ENCODE measurements around the gene BCL2L14. TPM values are rescaled to one million over a fixed set of nuclear protein-coding genes. Genes with fewer than 3 reads are reported as not detected.

The BCL2L14 gene
- total RNA-seq, 1 experiment from 2014 or later = 0.30 TPM

- RAD21 ChIA-PET (ENCODE audit: low non-redundant PET in 1 of 2, low total read pairs in 2 of 2, uncharacterized antibody in 2 of 2, unreplicated experiment in 2 of 2) = no interaction called here
- no peak overlapping the region for H3K4me2 ChIP-seq (ENCODE audit: low read length)
- CTCF ChIA-PET = interaction anchor here (1.2 to 3.3 kb wide), 3 partner anchors 292 to 455 kb away, joined by 8 to 22 read pairs (median 17); no protein-coding TSS in a partner anchor
- H3K4me1 ChIP-seq (ENCODE audit: control insufficient read depth in 1 of 2, insufficient read depth in 2 of 2, low read length in 2 of 2) = peaks cover 0 to 6% of the 10 kb centered on the region in 2 experiments; a peak in 2 of 4 replicates
- no peak overlapping the region for H3K27ac ChIP-seq (ENCODE audit: low read depth, low read length)
- POLR2A ChIA-PET = no interaction called here
- H2AFZ ChIP-seq (ENCODE audit: low read depth, low read length, poor library complexity, severe bottlenecking) = no peak overlapping the region
- H3K4me3 ChIP-seq (replicated peaks in 1 of 2; ENCODE audit: low read depth in 1 of 2, low read length in 2 of 2) = no peak overlapping the region
- no TSS peak for BruUV-seq (replicated peaks)
- TF ChIP-seq ELF1 (IDR thresholded peaks at IDR 0.05; ENCODE audit: borderline replicate concordance, low read depth) (no peak), ZBTB33 (IDR thresholded peaks at IDR 0.05; ENCODE audit: extremely low read depth, insufficient replicate concordance, low read length) (no peak), POLR2A (IDR thresholded peaks at IDR 0.05; ENCODE audit: borderline replicate concordance, extremely low read depth, insufficient read depth, insufficient read length) (no peak), TCF7L2 (IDR thresholded peaks at IDR 0.05; ENCODE audit: borderline replicate concordance, extremely low read depth, insufficient read depth, insufficient read length) (no peak), ZFX (IDR thresholded peaks at IDR 0.05) (no peak), JUND (IDR thresholded peaks at IDR 0.05) (no peak), POLR2AphosphoS5 (IDR thresholded peaks at IDR 0.05; ENCODE audit: low read depth, low read length) (no peak), REST (IDR thresholded peaks at IDR 0.05; ENCODE audit: low read depth) (no peak), SP1 (IDR thresholded peaks at IDR 0.05; ENCODE audit: low read depth) (no peak), CTCF (IDR thresholded peaks at IDR 0.05 in 2 of 3, conservative IDR thresholded peaks at IDR 0.05 in 1 of 3; ENCODE audit: borderline replicate concordance in 1 of 3, insufficient read depth in 1 of 3, low read depth in 2 of 3, low read length in 2 of 3) (no peak), ATF3 (IDR thresholded peaks at IDR 0.05) (no peak), EZH2 (IDR thresholded peaks at IDR 0.05) (no peak)
- no peaks in the 10 kb centered on the region for H4K20me1 ChIP-seq (ENCODE audit: insufficient read depth)
- intact Hi-C loops (cut with micrococcal nuclease) = loop anchor here (10.0 kb wide), 1 partner anchor 300 kb away; no protein-coding TSS in a partner anchor
- no peaks in the 10 kb centered on the region for H3K27me3 ChIP-seq (ENCODE audit: insufficient read depth, low read length)
- H3K9me2 ChIP-seq (ENCODE audit: insufficient read depth) = no peaks in the 10 kb centered on the region
- no peaks in the 10 kb centered on the region for H3K79me2 ChIP-seq (ENCODE audit: insufficient read depth, low read length)
- H3K9ac ChIP-seq (ENCODE audit: low read length) = no peak overlapping the region
- DNase-seq (ENCODE audit: low read depth, low spot score) (no peak), ATAC-seq (no peak)
- H3K36me3 ChIP-seq (ENCODE audit: control insufficient read depth in 1 of 2, insufficient read depth in 2 of 2, low read length in 2 of 2) = no peaks in the 10 kb centered on the region
- no peaks in the 10 kb centered on the region for H3K9me3 ChIP-seq (ENCODE audit: control insufficient read depth in 1 of 2, insufficient read depth in 1 of 2, low read depth in 1 of 2, low read length in 2 of 2)
These were observed 35.5 kb upstream of the BCL2L14 start for GRCh38 chr12:12035229-12035628.

Data from HCT116 (cell line).